Measurements from ENCODE around the gene C1QTNF6.

DNA sequence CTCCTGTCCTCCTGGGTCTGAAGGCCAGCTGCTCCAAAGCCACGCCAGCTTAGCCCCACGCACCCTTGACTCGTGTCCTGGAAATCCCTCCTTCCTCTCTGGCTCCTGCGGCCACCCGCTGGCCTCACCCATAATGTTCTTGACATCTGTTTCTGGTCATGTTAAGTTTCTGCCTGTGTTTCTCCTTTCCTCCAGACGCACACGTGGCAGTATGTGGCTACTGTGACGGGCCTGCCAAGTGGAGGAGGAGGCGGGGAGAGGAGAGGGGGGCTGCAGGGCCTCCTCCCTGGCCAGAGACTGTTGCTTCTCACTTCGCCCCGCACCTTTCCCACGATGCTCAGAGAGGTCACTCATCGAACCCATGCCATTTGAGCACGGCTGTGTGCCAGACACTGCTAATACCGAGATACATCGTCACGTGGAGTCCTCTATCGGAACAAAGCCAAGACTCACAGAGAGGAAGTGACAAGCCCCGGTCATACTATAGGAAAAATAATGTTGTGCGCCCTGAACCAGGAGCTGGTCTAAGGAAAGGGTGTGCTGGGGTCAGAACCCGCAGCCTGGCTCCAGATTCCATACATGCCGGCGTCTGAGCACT, 11.5 kb downstream of the C1QTNF6 start:
- no peak for TF ChIP-seq POLR2A (IDR thresholded peaks at IDR 0.05)
- TF ChIP-seq, protein P1, sequence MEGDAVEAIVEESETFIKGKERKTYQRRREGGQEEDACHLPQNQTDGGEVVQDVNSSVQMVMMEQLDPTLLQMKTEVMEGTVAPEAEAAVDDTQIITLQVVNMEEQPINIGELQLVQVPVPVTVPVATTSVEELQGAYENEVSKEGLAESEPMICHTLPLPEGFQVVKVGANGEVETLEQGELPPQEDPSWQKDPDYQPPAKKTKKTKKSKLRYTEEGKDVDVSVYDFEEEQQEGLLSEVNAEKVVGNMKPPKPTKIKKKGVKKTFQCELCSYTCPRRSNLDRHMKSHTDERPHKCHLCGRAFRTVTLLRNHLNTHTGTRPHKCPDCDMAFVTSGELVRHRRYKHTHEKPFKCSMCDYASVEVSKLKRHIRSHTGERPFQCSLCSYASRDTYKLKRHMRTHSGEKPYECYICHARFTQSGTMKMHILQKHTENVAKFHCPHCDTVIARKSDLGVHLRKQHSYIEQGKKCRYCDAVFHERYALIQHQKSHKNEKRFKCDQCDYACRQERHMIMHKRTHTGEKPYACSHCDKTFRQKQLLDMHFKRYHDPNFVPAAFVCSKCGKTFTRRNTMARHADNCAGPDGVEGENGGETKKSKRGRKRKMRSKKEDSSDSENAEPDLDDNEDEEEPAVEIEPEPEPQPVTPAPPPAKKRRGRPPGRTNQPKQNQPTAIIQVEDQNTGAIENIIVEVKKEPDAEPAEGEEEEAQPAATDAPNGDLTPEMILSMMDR (IDR thresholded peaks at IDR 0.05) = no peak

Measured in testis (tissue), 2 donors.